RWPE2 (cell line): ENCODE data around the gene CYB561.
A peak's percentile ranks its signal among the peaks of the same experiment; 100 is the strongest.

ENCODE experiments used
- ATAC-seq: fragments of 200-7000 bp; cut with Tn5 transposase; 3 replicates; pipeline ENCODE4 v1.9.1; 2021; ENCODE audit warnings: low read depth
- DNase-seq: peaks from one replicate; pipeline ENCODE4 v3.0.0-alpha.2; 2020; ENCODE audit warnings: low spot score
- H3K27ac ChIP-seq: fragments of 450-650 bp; 2 replicates; pipeline ENCODE4 v1.5.1; 2017; ENCODE audit warnings: mild to moderate bottlenecking; ENCODE audit not compliant: poor library complexity, severe bottlenecking
- H3K27me3 ChIP-seq: fragments of 250-450 bp; sonication (Bioruptor Pico); 2 replicates; pipeline ENCODE4 v1.5.1; 2021; ENCODE audit warnings: mild to moderate bottlenecking, moderate library complexity; ENCODE audit not compliant: insufficient read depth, poor library complexity, severe bottlenecking
- H3K36me3 ChIP-seq: fragments of 250-450 bp; sonication (Bioruptor Pico); 2 replicates; pipeline ENCODE4 v1.5.1; 2020; ENCODE audit warnings: low read depth, mild to moderate bottlenecking, moderate library complexity
- H3K4me1 ChIP-seq: fragments of 250-450 bp; sonication (Bioruptor Pico); 2 replicates; pipeline ENCODE4 v1.5.1; 2021; ENCODE audit warnings: mild to moderate bottlenecking, moderate library complexity; ENCODE audit not compliant: insufficient read depth, poor library complexity, severe bottlenecking
- H3K4me3 ChIP-seq: fragments of 250-450 bp; sonication (Bioruptor Pico); 2 replicates; pipeline ENCODE4 v1.5.1; 2021; ENCODE audit warnings: mild to moderate bottlenecking, moderate library complexity; ENCODE audit not compliant: severe bottlenecking
- H3K9me3 ChIP-seq: fragments of 250-450 bp; sonication (Bioruptor Pico); 2 replicates; pipeline ENCODE4 v1.5.1; 2021; ENCODE audit warnings: mild to moderate bottlenecking, moderate library complexity; ENCODE audit not compliant: severe bottlenecking
- CTCF ChIP-seq: fragments of 450-650 bp; IDR thresholded peaks from one replicate; pipeline ENCODE4 v1.5.1; 2017; ENCODE audit warnings: mild to moderate bottlenecking, moderate library complexity; ENCODE audit not compliant: poor library complexity, severe bottlenecking

Gene CYB561

GRCh38 chr17:63405741-63406261, 40.3 kb downstream of the CYB561 start:
- TF ChIP-seq CTCF, result peak; percentile 81
- Histone ChIP-seq H3K4me3 (no peak overlapping the region), H3K36me3 (peaks cover 98% of the 10 kb centered on the region), H3K9me3 (no peaks in the 10 kb centered on the region), H3K27me3 (no peaks in the 10 kb centered on the region), H3K4me1 (no peaks in the 10 kb centered on the region), H3K27ac (peak overlapping the region; percentile 19)
- peak; percentile 77 for ATAC-seq
- no peak for DNase-seq

- H3K36me3 ChIP-seq, result peaks cover 99% of the 10 kb centered on the region
Observed at GRCh38 chr17:63405020-63405419, 41.1 kb downstream of the CYB561 start.

GRCh38 chr17:63402431-63403212, 43.5 kb downstream of the CYB561 start:
- peaks cover 98% of the 10 kb centered on the region for H3K36me3 ChIP-seq
- no peak overlapping the region for H3K27ac ChIP-seq
- no peaks in the 10 kb centered on the region for H3K27me3 ChIP-seq
- no peak for TF ChIP-seq CTCF
- no peaks in the 10 kb centered on the region for H3K9me3 ChIP-seq
- ATAC-seq (no peak), DNase-seq (no peak)
- H3K4me3 ChIP-seq, result no peak overlapping the region
- H3K4me1 ChIP-seq, result no peaks in the 10 kb centered on the region

More at GRCh38 chr17:63405020-63405419, 41.1 kb downstream of the CYB561 start:
- no peaks in the 10 kb centered on the region for H3K4me1 ChIP-seq
- no peak for TF ChIP-seq CTCF
- H3K27ac ChIP-seq, result peak overlapping the region; percentile 19
- no peaks in the 10 kb centered on the region for H3K27me3 ChIP-seq
- DNase-seq, result no peak
- H3K4me3 ChIP-seq, result no peak overlapping the region
- no peak for ATAC-seq
- H3K9me3 ChIP-seq, result no peaks in the 10 kb centered on the region

- H3K4me3 ChIP-seq, result no peak overlapping the region
- no peaks in the 10 kb centered on the region for H3K4me1 ChIP-seq
- H3K27ac ChIP-seq, result no peak overlapping the region
- H3K36me3 ChIP-seq, result peaks cover 98% of the 10 kb centered on the region
- no peak for ATAC-seq
- H3K27me3 ChIP-seq, result no peaks in the 10 kb centered on the region
- DNase-seq, result no peak
- no peaks in the 10 kb centered on the region for H3K9me3 ChIP-seq
- no peak for TF ChIP-seq CTCF
Observed at GRCh38 chr17:63399856-63400255, 46.2 kb downstream of the CYB561 start.

GRCh38 chr17:63399316-63399715, 46.8 kb downstream of the CYB561 start:
- DNase-seq (no peak), ATAC-seq (no peak)
- TF ChIP-seq CTCF, result no peak
- H3K9me3 ChIP-seq, result no peaks in the 10 kb centered on the region
- no peak overlapping the region for H3K4me3 ChIP-seq
- H3K36me3 ChIP-seq, result peaks cover 98% of the 10 kb centered on the region
- H3K4me1 ChIP-seq, result no peaks in the 10 kb centered on the region
- H3K27me3 ChIP-seq, result no peaks in the 10 kb centered on the region
- no peak overlapping the region for H3K27ac ChIP-seq
